Measurements from ENCODE around the gene SCAMP2. TPM values are rescaled to one million over a fixed set of nuclear protein-coding genes. Genes with fewer than 3 reads are reported as not detected.

SCAMP2 gene
- total and polyA plus RNA-seq, 2 experiments from 2014 or later, result 34.7 to 51.3 TPM

DNA sequence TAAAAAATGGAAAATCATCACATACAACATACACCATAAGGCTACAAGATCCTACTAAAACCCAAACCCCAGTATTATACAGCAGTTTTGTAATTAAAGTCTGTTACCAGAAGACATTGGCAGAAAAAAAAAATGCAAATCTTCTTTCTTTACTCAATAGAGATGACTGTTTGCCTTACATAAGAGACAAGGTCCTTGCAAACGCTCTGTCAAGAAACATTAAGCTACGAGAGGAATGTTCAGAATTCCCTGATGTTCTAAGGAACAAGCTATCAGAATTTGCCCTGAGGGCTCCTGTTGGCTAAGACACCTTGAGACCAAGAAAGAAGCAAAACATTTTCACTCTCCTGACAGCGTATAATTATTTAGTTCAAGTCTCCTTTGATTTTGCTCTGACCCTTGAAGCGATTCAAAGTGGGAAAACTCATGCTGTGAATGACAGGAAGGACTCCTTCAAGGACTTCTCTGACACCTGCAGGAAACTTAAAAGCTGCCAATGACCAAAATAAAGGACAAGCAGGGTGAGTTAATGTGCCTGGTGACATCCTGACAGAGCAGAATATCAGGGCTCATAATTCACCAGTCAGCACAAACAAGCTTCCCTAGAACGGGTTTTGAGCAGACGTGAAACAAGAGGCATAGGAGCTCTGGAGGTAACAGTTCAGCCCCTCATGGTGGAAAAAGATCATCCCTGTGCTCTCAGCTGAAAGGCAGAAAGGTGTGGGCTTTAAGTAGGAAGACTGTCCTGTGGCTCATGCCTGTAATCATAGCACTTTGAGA lies 2.5 kb downstream of the SCAMP2 start:
- no peaks in the 10 kb centered on the region for H3K9me2 ChIP-seq (ENCODE audit: insufficient read depth)
- no peak overlapping the region for H3K4me3 ChIP-seq
- TF ChIP-seq CREB1 (CRISPR knock-in tag; IDR thresholded peaks at IDR 0.05; ENCODE audit: low read depth), result no peak
- no peak for TF ChIP-seq EZH2phosphoT487 (IDR thresholded peaks at IDR 0.05; ENCODE audit: unreplicated experiment)
- TF ChIP-seq NANOG (IDR thresholded peaks at IDR 0.05; ENCODE audit: borderline replicate concordance), result no peak
- TF ChIP-seq, protein P1, sequence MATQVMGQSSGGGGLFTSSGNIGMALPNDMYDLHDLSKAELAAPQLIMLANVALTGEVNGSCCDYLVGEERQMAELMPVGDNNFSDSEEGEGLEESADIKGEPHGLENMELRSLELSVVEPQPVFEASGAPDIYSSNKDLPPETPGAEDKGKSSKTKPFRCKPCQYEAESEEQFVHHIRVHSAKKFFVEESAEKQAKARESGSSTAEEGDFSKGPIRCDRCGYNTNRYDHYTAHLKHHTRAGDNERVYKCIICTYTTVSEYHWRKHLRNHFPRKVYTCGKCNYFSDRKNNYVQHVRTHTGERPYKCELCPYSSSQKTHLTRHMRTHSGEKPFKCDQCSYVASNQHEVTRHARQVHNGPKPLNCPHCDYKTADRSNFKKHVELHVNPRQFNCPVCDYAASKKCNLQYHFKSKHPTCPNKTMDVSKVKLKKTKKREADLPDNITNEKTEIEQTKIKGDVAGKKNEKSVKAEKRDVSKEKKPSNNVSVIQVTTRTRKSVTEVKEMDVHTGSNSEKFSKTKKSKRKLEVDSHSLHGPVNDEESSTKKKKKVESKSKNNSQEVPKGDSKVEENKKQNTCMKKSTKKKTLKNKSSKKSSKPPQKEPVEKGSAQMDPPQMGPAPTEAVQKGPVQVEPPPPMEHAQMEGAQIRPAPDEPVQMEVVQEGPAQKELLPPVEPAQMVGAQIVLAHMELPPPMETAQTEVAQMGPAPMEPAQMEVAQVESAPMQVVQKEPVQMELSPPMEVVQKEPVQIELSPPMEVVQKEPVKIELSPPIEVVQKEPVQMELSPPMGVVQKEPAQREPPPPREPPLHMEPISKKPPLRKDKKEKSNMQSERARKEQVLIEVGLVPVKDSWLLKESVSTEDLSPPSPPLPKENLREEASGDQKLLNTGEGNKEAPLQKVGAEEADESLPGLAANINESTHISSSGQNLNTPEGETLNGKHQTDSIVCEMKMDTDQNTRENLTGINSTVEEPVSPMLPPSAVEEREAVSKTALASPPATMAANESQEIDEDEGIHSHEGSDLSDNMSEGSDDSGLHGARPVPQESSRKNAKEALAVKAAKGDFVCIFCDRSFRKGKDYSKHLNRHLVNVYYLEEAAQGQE (IDR thresholded peaks at IDR 0.05; ENCODE audit: unreplicated experiment), result no peak
- TF ChIP-seq ZNF114 (CRISPR knock-in tag; IDR thresholded peaks at IDR 0.05), result no peak
- TF ChIP-seq JUNB (IDR thresholded peaks at IDR 0.05; ENCODE audit: unreplicated experiment), result no peak
- TF ChIP-seq POLR2AphosphoS5 (IDR thresholded peaks at IDR 0.05; ENCODE audit: low read depth), result no peak
- TF ChIP-seq, protein P2, sequence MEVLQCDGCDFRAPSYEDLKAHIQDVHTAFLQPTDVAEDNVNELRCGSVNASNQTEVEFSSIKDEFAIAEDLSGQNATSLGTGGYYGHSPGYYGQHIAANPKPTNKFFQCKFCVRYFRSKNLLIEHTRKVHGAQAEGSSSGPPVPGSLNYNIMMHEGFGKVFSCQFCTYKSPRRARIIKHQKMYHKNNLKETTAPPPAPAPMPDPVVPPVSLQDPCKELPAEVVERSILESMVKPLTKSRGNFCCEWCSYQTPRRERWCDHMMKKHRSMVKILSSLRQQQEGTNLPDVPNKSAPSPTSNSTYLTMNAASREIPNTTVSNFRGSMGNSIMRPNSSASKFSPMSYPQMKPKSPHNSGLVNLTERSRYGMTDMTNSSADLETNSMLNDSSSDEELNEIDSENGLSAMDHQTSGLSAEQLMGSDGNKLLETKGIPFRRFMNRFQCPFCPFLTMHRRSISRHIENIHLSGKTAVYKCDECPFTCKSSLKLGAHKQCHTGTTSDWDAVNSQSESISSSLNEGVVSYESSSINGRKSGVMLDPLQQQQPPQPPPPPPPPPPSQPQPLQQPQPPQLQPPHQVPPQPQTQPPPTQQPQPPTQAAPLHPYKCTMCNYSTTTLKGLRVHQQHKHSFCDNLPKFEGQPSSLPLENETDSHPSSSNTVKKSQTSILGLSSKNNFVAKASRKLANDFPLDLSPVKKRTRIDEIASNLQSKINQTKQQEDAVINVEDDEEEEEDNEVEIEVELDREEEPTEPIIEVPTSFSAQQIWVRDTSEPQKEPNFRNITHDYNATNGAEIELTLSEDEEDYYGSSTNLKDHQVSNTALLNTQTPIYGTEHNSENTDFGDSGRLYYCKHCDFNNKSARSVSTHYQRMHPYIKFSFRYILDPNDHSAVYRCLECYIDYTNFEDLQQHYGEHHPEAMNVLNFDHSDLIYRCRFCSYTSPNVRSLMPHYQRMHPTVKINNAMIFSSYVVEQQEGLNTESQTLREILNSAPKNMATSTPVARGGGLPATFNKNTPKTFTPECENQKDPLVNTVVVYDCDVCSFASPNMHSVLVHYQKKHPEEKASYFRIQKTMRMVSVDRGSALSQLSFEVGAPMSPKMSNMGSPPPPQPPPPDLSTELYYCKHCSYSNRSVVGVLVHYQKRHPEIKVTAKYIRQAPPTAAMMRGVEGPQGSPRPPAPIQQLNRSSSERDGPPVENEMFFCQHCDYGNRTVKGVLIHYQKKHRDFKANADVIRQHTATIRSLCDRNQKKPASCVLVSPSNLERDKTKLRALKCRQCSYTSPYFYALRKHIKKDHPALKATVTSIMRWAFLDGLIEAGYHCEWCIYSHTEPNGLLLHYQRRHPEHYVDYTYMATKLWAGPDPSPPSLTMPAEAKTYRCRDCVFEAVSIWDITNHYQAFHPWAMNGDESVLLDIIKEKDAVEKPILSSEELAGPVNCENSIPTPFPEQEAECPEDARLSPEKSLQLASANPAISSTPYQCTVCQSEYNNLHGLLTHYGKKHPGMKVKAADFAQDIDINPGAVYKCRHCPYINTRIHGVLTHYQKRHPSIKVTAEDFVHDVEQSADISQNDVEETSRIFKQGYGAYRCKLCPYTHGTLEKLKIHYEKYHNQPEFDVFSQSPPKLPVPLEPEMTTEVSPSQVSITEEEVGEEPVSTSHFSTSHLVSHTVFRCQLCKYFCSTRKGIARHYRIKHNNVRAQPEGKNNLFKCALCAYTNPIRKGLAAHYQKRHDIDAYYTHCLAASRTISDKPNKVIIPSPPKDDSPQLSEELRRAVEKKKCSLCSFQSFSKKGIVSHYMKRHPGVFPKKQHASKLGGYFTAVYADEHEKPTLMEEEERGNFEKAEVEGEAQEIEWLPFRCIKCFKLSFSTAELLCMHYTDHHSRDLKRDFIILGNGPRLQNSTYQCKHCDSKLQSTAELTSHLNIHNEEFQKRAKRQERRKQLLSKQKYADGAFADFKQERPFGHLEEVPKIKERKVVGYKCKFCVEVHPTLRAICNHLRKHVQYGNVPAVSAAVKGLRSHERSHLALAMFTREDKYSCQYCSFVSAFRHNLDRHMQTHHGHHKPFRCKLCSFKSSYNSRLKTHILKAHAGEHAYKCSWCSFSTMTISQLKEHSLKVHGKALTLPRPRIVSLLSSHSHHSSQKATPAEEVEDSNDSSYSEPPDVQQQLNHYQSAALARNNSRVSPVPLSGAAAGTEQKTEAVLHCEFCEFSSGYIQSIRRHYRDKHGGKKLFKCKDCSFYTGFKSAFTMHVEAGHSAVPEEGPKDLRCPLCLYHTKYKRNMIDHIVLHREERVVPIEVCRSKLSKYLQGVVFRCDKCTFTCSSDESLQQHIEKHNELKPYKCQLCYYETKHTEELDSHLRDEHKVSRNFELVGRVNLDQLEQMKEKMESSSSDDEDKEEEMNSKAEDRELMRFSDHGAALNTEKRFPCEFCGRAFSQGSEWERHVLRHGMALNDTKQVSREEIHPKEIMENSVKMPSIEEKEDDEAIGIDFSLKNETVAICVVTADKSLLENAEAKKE (CRISPR knock-in tag; IDR thresholded peaks at IDR 0.05), result no peak
- TF ChIP-seq EZH2 (IDR thresholded peaks at IDR 0.05; ENCODE audit: low read depth, unreplicated experiment), result no peak
- TF ChIP-seq, protein P3, sequence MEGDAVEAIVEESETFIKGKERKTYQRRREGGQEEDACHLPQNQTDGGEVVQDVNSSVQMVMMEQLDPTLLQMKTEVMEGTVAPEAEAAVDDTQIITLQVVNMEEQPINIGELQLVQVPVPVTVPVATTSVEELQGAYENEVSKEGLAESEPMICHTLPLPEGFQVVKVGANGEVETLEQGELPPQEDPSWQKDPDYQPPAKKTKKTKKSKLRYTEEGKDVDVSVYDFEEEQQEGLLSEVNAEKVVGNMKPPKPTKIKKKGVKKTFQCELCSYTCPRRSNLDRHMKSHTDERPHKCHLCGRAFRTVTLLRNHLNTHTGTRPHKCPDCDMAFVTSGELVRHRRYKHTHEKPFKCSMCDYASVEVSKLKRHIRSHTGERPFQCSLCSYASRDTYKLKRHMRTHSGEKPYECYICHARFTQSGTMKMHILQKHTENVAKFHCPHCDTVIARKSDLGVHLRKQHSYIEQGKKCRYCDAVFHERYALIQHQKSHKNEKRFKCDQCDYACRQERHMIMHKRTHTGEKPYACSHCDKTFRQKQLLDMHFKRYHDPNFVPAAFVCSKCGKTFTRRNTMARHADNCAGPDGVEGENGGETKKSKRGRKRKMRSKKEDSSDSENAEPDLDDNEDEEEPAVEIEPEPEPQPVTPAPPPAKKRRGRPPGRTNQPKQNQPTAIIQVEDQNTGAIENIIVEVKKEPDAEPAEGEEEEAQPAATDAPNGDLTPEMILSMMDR (conservative IDR thresholded peaks at IDR 0.05; ENCODE audit: low read depth in 2 of 2), result no peak
- no peak for TF ChIP-seq ZNF331 (CRISPR knock-in tag; IDR thresholded peaks at IDR 0.05; ENCODE audit: low read depth)
- TF ChIP-seq, protein P4, sequence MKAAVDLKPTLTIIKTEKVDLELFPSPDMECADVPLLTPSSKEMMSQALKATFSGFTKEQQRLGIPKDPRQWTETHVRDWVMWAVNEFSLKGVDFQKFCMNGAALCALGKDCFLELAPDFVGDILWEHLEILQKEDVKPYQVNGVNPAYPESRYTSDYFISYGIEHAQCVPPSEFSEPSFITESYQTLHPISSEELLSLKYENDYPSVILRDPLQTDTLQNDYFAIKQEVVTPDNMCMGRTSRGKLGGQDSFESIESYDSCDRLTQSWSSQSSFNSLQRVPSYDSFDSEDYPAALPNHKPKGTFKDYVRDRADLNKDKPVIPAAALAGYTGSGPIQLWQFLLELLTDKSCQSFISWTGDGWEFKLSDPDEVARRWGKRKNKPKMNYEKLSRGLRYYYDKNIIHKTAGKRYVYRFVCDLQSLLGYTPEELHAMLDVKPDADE (IDR thresholded peaks at IDR 0.05), result no peak
- no peak for TF ChIP-seq STAT1 (IDR thresholded peaks at IDR 0.05; ENCODE audit: unreplicated experiment)
- H3K36me3 ChIP-seq (ENCODE audit: insufficient read depth), result no peaks in the 10 kb centered on the region
- no peak overlapping the region for H3K27ac ChIP-seq (ENCODE audit: low read depth)
- H3K4me2 ChIP-seq, result no peak overlapping the region
- peaks cover 54% of the 10 kb centered on the region for H3K79me2 ChIP-seq (replicated peaks; ENCODE audit: insufficient read depth)
- peaks cover 34% of the 10 kb centered on the region for H4K20me1 ChIP-seq (replicated peaks; ENCODE audit: insufficient read depth)
- H2AFZ ChIP-seq, result no peak overlapping the region
- no peaks in the 10 kb centered on the region for H3K27me3 ChIP-seq (ENCODE audit: insufficient read depth)
- H3K4me1 Mint-ChIP-seq, result peaks cover 25% of the 10 kb centered on the region
- ATAC-seq (no peak), DNase-seq (ENCODE audit: low spot score) (no peak)
- peak overlapping the region; percentile 45; the same call in 2 of the 3 replicates for H3K4me3 Mint-ChIP-seq
- H3K4me1 ChIP-seq (ENCODE audit: insufficient read depth), result no peaks in the 10 kb centered on the region
- H3K36me3 Mint-ChIP-seq (ENCODE audit: low read depth), result peaks cover 19% of the 10 kb centered on the region; the same call in 2 of the 3 replicates
- H3K27me3 Mint-ChIP-seq (ENCODE audit: insufficient read depth, low read depth, poor library complexity), result peaks cover 17% of the 10 kb centered on the region
- peak overlapping the region; percentile 23; the same call in 1 of the 2 replicates for H3K27ac Mint-ChIP-seq
- H3F3A ChIP-seq (replicated peaks; ENCODE audit: low read depth), result 0 out of 2 replicates have a peak, but pooled peaks cover 8% of the 10 kb centered on the region
- H3K9me3 Mint-ChIP-seq, result no peaks in the 10 kb centered on the region

All from GM23338 (cell line).